Glomerular endothelial cell (primary cell): ENCODE results near the gene ITPKA. TPM values are rescaled to one million over a fixed set of nuclear protein-coding genes. Genes with fewer than 3 reads are reported as not detected.

Experiments used
- total RNA-seq: library from RNA; depleted of rRNA; stranded (reverse); fragments of >200 nt; gene quantifications from 2 replicates; pipeline ENCODE4 v1.2.3, GENCODE V29; 2015

The ITPKA gene
- total RNA-seq, 1 donor from 2014 or later = 2.1 TPM

Other genes with a start within 250 kb of the ITPKA start
- gene OIP5, start 161.3 kb upstream of the ITPKA start, total RNA-seq = 2.5 and 2.9 TPM in 2 replicates
- 12.8 and 28.5 TPM in 2 replicates for gene NUSAP1, start 161.0 kb upstream of the ITPKA start, total RNA-seq
- gene NDUFAF1, start 91.4 kb upstream of the ITPKA start, total RNA-seq = 12.8 and 23.7 TPM in 2 replicates
- gene RTF1, start 76.8 kb upstream of the ITPKA start, total RNA-seq = 27.4 and 34.7 TPM in 2 replicates
- gene LTK, start 20.0 kb downstream of the ITPKA start, total RNA-seq = 0.24 and 0.70 TPM in 2 replicates
- 27.6 and 33.5 TPM in 2 replicates for gene RPAP1, start 50.4 kb downstream of the ITPKA start, total RNA-seq
- 9.5 and 19.3 TPM in 2 replicates for gene TYRO3, start 65.3 kb downstream of the ITPKA start, total RNA-seq
- gene MGA, start 166.5 kb downstream of the ITPKA start, total RNA-seq = 24.3 and 50.7 TPM in 2 replicates